ENCODE data around the gene GRIN3A.

DNA sequence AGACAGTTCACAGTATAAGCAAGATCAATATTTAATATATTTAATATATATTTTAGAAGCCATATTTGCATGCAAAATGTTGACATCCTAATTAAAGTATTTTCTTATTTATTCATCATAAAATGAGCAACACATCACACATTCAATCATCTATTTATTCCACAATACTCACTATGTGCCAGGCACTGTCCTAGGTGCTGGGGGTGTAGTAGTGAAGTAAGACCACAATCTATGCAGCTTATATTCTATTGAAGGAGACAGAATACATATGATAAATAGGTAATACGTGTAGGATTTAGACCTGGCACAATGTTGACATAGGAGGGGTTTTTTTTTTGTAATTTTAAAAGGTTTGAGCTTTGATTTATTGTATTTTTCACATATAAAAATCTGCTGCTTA is 63.1 kb downstream of the GRIN3A start:
- TF ChIP-seq POLR2AphosphoS5 (IDR thresholded peaks at IDR 0.05) (no peak), POLR2A (IDR thresholded peaks at IDR 0.05) (no peak), EP300 (IDR thresholded peaks at IDR 0.05) (no peak)
- TF ChIP-seq, protein P1, sequence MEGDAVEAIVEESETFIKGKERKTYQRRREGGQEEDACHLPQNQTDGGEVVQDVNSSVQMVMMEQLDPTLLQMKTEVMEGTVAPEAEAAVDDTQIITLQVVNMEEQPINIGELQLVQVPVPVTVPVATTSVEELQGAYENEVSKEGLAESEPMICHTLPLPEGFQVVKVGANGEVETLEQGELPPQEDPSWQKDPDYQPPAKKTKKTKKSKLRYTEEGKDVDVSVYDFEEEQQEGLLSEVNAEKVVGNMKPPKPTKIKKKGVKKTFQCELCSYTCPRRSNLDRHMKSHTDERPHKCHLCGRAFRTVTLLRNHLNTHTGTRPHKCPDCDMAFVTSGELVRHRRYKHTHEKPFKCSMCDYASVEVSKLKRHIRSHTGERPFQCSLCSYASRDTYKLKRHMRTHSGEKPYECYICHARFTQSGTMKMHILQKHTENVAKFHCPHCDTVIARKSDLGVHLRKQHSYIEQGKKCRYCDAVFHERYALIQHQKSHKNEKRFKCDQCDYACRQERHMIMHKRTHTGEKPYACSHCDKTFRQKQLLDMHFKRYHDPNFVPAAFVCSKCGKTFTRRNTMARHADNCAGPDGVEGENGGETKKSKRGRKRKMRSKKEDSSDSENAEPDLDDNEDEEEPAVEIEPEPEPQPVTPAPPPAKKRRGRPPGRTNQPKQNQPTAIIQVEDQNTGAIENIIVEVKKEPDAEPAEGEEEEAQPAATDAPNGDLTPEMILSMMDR (IDR thresholded peaks at IDR 0.05): no peak
